ENCODE measurements around the gene ENTPD8.
A peak's percentile ranks its signal among the peaks of the same experiment; 100 is the strongest.

Gene ENTPD8

GRCh38 chr9:137396227-137396626 is 44.9 kb downstream of the ENTPD8 start:
- H3K4me3 ChIP-seq (ENCODE audit: low read depth, low read length), result no peak overlapping the region
- in situ Hi-C loops (cut with HindIII; ENCODE audit: low sequenced_read_pairs), result no loop called here
- no peak for TF ChIP-seq CTCF (IDR thresholded peaks at IDR 0.05; ENCODE audit: low read depth, low read length, missing control alignments)
- peak; percentile 66 for DNase-seq (ENCODE audit: low read depth)

- no peak for TF ChIP-seq CTCF (IDR thresholded peaks at IDR 0.05; ENCODE audit: low read depth, low read length, missing control alignments)
- in situ Hi-C loops (cut with HindIII; ENCODE audit: low sequenced_read_pairs), result no loop called here
- DNase-seq (ENCODE audit: low read depth), result no peak
- no peak overlapping the region for H3K4me3 ChIP-seq (ENCODE audit: low read depth, low read length)
These were observed 45.5 kb downstream of the ENTPD8 start for GRCh38 chr9:137395666-137396010.

- in situ Hi-C loops (cut with HindIII; ENCODE audit: low sequenced_read_pairs), result no loop called here
- H3K4me3 ChIP-seq (ENCODE audit: low read depth, low read length), result no peak overlapping the region
- no peak for DNase-seq (ENCODE audit: low read depth)
- no peak for TF ChIP-seq CTCF (IDR thresholded peaks at IDR 0.05; ENCODE audit: low read depth, low read length, missing control alignments)
These were observed 46.1 kb downstream of the ENTPD8 start for GRCh38 chr9:137394866-137395665.

- in situ Hi-C loops (cut with HindIII; ENCODE audit: low sequenced_read_pairs), result no loop called here
- no peak for DNase-seq (ENCODE audit: low read depth)
- no peak for TF ChIP-seq CTCF (IDR thresholded peaks at IDR 0.05; ENCODE audit: low read depth, low read length, missing control alignments)
- no peak overlapping the region for H3K4me3 ChIP-seq (ENCODE audit: low read depth, low read length)
These were observed 47.7 kb downstream of the ENTPD8 start for GRCh38 chr9:137393176-137394150.

GRCh38 chr9:137392232-137393007 is 48.7 kb downstream of the ENTPD8 start:
- H3K4me3 ChIP-seq (ENCODE audit: low read depth, low read length), result no peak overlapping the region
- TF ChIP-seq CTCF (IDR thresholded peaks at IDR 0.05; ENCODE audit: low read depth, low read length, missing control alignments), result no peak
- in situ Hi-C loops (cut with HindIII; ENCODE audit: low sequenced_read_pairs), result no loop called here
- no peak for DNase-seq (ENCODE audit: low read depth)

- in situ Hi-C loops (cut with HindIII; ENCODE audit: low sequenced_read_pairs), result no loop called here
- no peak for TF ChIP-seq CTCF (IDR thresholded peaks at IDR 0.05; ENCODE audit: low read depth, low read length, missing control alignments)
- no peak overlapping the region for H3K4me3 ChIP-seq (ENCODE audit: low read depth, low read length)
- DNase-seq (ENCODE audit: low read depth), result no peak
These were observed 49.8 kb downstream of the ENTPD8 start for GRCh38 chr9:137391411-137391754.
